HepG2 (cell line): ENCODE measurements around the gene UBL4B. TPM values are rescaled to one million over a fixed set of nuclear protein-coding genes. Genes with fewer than 3 reads are reported as not detected.

ENCODE experiments used
- ARHGAP35 ChIP-seq: sonication (generic); formaldehyde crosslinking; IDR thresholded peaks from 2 replicates; pipeline ENCODE4 v1.9.0; 2022; ENCODE audit warnings: mild to moderate bottlenecking, inconsistent platforms, moderate library complexity, missing genetic modification reagents, borderline replicate concordance
- CTCF ChIP-seq: sonication (generic); formaldehyde crosslinking; IDR thresholded peaks from 2 replicates; pipeline ENCODE4 v1.5.0; 2020; ENCODE audit warnings: mild to moderate bottlenecking, missing genetic modification reagents, moderate library complexity
- DMTF1 ChIP-seq: sonication (generic); formaldehyde crosslinking; IDR thresholded peaks from 2 replicates; pipeline ENCODE4 v1.4.0; 2020; ENCODE audit warnings: mild to moderate bottlenecking, missing genetic modification reagents
- ELF1 ChIP-seq: sonication (generic); formaldehyde crosslinking; IDR thresholded peaks from 2 replicates; pipeline ENCODE4 v1.4.0; 2020; ENCODE audit warnings: missing genetic modification reagents
- ETS1 ChIP-seq: sonication (generic); formaldehyde crosslinking; IDR thresholded peaks from 2 replicates; pipeline ENCODE4 v1.4.0; 2020; ENCODE audit warnings: missing genetic modification reagents
- HDAC6 ChIP-seq: fragments of 200-600 bp; sonication (generic); IDR thresholded peaks from 2 replicates; pipeline ENCODE4 v1.7.0; 2017; ENCODE audit warnings: mild to moderate bottlenecking, antibody characterized with exemption, low read length, low read depth
- HNF1B ChIP-seq: sonication (generic); formaldehyde crosslinking; IDR thresholded peaks from 2 replicates; pipeline ENCODE4 v1.5.1; 2020; ENCODE audit warnings: mild to moderate bottlenecking, moderate library complexity, missing genetic modification reagents
- MBD4 ChIP-seq: IDR thresholded peaks from 2 replicates; pipeline ENCODE4 v1.6.1; 2012; ENCODE audit warnings: low read length, inconsistent platforms, borderline replicate concordance
- MXI1 ChIP-seq: IDR thresholded peaks from 3 replicates; pipeline ENCODE4 v1.6.1; 2012; ENCODE audit warnings: low read depth, low read length, inconsistent platforms, borderline replicate concordance
- NCOA1 ChIP-seq: sonication (generic); formaldehyde crosslinking; IDR thresholded peaks from 2 replicates; pipeline ENCODE4 v1.9.0; 2021; ENCODE audit warnings: missing genetic modification reagents
- NFE2L2 ChIP-seq: fragments of 150-350 bp; IDR thresholded peaks from 2 replicates; pipeline ENCODE4 v1.6.1; 2014; ENCODE audit warnings: low read length
- PAXIP1 ChIP-seq: sonication (generic); formaldehyde crosslinking; conservative IDR thresholded peaks from 2 replicates; pipeline ENCODE4 v1.4.0; 2020; ENCODE audit warnings: mild to moderate bottlenecking, missing genetic modification reagents, moderate library complexity
- PCBP1 ChIP-seq: fragments of 200-400 bp; formaldehyde crosslinking; IDR thresholded peaks from 2 replicates; pipeline ENCODE4 v1.6.1; 2017; ENCODE audit warnings: mild to moderate bottlenecking, low read depth, low read length, borderline replicate concordance
- PITX1 ChIP-seq: sonication (generic); formaldehyde crosslinking; IDR thresholded peaks from 2 replicates; pipeline ENCODE4 v1.5.1; 2020; ENCODE audit warnings: mild to moderate bottlenecking, missing genetic modification reagents
- XBP1 ChIP-seq: sonication (generic); formaldehyde crosslinking; IDR thresholded peaks from 2 replicates; pipeline ENCODE4 v1.5.0; 2020; ENCODE audit warnings: missing genetic modification reagents
- ZEB1 ChIP-seq: IDR thresholded peaks from 2 replicates; pipeline ENCODE4 v1.6.1; 2012; ENCODE audit warnings: mild to moderate bottlenecking, low read depth, inconsistent platforms; ENCODE audit not compliant: insufficient replicate concordance
- ZNF205 ChIP-seq: IDR thresholded peaks from 2 replicates; pipeline ENCODE4 v1.6.1; 2018; ENCODE audit warnings: missing biosample characterization, missing genetic modification reagents
- ZNF264 ChIP-seq: sonication (generic); formaldehyde crosslinking; IDR thresholded peaks from 2 replicates; pipeline ENCODE4 v1.4.0; 2020; ENCODE audit warnings: missing genetic modification reagents
- ZNF672 ChIP-seq: sonication (generic); formaldehyde crosslinking; IDR thresholded peaks from 2 replicates; pipeline ENCODE4 v1.8.1; 2022; ENCODE audit warnings: missing genetic modification reagents
- ZNF776 ChIP-seq: sonication (generic); formaldehyde crosslinking; IDR thresholded peaks from 2 replicates; pipeline ENCODE4 v1.4.0; 2020; ENCODE audit warnings: mild to moderate bottlenecking, missing genetic modification reagents
- ZNF879 ChIP-seq: sonication (generic); formaldehyde crosslinking; IDR thresholded peaks from 2 replicates; pipeline ENCODE4 v1.8.1; 2023; ENCODE audit warnings: missing genetic modification reagents
- polyA plus RNA-seq, 8 experiments: library from polyadenylated mRNA; depleted of rRNA in 3 of 8; stranded (reverse) in 7 of 8; unstranded in 1 of 8; fragments of >200 nt; fragmentation: Illumina TruSeq in 4 of 8; extraction: Trizol in 4 of 8; gene quantifications; 2 replicates each; pipeline versions ENCODE4 v1.2.1 to v1.2.3, GENCODE V29; 2011 to 2016; ENCODE audit warnings: low read depth in 4 of 8, missing spikeins in 1 of 8, mixed read lengths in 1 of 8; ENCODE audit not compliant: insufficient read depth in 1 of 8
- total RNA-seq, 5 experiments: library from RNA; depleted of rRNA; stranded (reverse); fragments of >200 nt; fragmentation: Illumina TruSeq; extraction: Trizol; gene quantifications; 2 replicates each; pipeline ENCODE4 v1.2.3, GENCODE V29; 2016; ENCODE audit warnings: low read depth in 1 of 5

The UBL4B gene
- total and polyA plus RNA-seq, 2 of the 13 experiments (the other 11 are each of a cell fraction or from before 2014, with no cell fraction given) = not detected

- TF ChIP-seq ETS1 (CRISPR knock-in tag) (no peak), XBP1 (CRISPR knock-in tag) (no peak), CTCF (CRISPR knock-in tag) (no peak), HDAC6 (no peak), NFE2L2 (no peak), MXI1 (no peak), ZNF672 (CRISPR knock-in tag) (no peak), HNF1B (no peak), ARHGAP35 (no peak), PCBP1 (no peak), ZEB1 (no peak), PAXIP1 (no peak), ZNF879 (CRISPR knock-in tag) (no peak), NCOA1 (CRISPR knock-in tag) (no peak), MBD4 (no peak), ZNF776 (CRISPR knock-in tag) (no peak), ELF1 (no peak), ZNF264 (CRISPR knock-in tag) (no peak), PITX1 (CRISPR knock-in tag) (no peak), DMTF1 (CRISPR knock-in tag) (no peak), ZNF205 (no peak)
Measured at GRCh38 chr1:110155878-110156522, 43.8 kb downstream of the UBL4B start (continued).
